ENCODE measurements around the gene RNLS. TPM values are rescaled to one million over a fixed set of nuclear protein-coding genes. Genes with fewer than 3 reads are reported as not detected.

The RNLS gene
- total RNA-seq, 1 donor from 2014 or later, result 0.19 TPM

DNA sequence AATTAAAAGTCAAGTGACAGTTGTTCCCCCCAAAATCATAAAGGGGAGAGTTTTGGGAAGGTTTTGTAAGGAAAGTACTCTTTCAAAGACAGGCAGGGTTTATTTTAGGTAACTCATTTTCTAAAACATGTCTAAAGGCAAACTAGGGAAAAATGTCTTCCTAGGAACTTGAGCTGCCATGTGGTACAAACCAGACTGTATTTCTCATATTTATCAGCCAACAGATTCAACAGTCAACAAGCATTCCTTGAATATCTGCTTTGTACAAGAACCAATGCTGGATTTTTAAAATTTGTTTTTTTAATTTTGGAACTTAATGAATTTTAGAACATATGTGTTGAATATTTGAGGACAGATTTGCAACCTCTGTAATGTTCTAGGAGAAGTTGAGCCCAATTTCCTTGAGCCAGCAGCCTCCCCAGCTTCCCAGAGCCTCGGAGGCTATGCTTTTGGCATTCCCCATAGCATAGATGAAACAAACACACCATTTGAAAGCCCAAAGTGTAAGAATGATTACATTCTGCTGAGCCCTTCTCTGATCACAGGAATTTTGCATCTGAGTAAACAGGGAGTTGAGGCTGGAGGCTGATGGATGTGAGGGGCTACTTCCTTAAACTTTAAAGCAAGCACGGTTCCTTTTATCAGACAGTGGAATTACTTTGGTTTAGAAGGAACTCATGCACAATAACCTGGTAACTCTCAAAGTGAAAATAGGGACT, 345.1 kb downstream of the RNLS start:
- DNase-seq (ENCODE audit: low read depth), result no peak

DNA sequence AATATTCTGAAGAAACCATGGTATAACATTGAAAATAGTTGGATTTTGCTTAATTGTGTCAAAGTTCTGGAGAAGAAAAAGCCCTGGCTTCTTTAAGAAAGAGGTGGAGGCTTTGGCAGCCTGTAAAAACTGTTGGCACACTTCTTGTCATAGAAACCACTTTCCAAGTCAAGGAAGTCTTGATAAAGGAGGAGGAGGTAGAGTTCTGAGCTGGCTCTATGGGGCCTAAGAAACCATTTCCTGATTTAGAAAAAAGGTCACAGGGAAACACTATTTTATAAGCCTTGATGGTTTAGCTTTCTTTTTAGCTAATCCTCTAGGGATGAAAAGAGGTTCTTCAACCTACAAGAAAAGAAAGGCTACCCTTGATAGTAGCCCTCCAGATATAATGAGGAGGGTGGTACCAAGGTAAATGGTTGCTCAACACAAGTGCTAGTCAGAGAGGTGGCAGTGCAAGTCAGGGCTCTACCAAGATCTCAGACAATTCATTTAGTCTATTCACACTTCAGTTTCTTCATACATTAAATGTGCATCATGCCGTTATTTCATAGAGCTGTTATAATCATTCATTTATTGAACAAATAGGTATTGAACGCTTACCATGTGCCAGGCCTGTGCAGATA, 346.9 kb downstream of the RNLS start:
- no peak for DNase-seq (ENCODE audit: low read depth)

GRCh38 chr10:88234297-88234696, 348.8 kb downstream of the RNLS start:
- DNase-seq (ENCODE audit: low read depth), result no peak

GRCh38 chr10:88233870-88234269, 349.2 kb downstream of the RNLS start:
- no peak for DNase-seq (ENCODE audit: low read depth)

GRCh38 chr10:88232983-88233543, 350.1 kb downstream of the RNLS start:
- DNase-seq (ENCODE audit: low read depth), result no peak

GRCh38 chr10:88232029-88232895, 350.9 kb downstream of the RNLS start:
- DNase-seq (ENCODE audit: low read depth), result no peak

- no peak for DNase-seq (ENCODE audit: low read depth)
Measured at GRCh38 chr10:88230251-88230650, 352.9 kb downstream of the RNLS start.

- DNase-seq (ENCODE audit: low read depth), result no peak
Measured at GRCh38 chr10:88228130-88228529, 355.0 kb downstream of the RNLS start.

GRCh38 chr10:88227342-88228018, 355.6 kb downstream of the RNLS start:
- DNase-seq (ENCODE audit: low read depth), result no peak

- no peak for DNase-seq (ENCODE audit: low read depth)
Measured at GRCh38 chr10:88226891-88227290, 356.2 kb downstream of the RNLS start.

GRCh38 chr10:88226071-88226659, 357.0 kb downstream of the RNLS start:
- DNase-seq (ENCODE audit: low read depth), result no peak

Other genes starting within 250 kb of the RNLS start
- gene LIPJ, start 3.4 kb upstream of the RNLS start, total RNA-seq, result not detected in 2 replicates
- gene LIPF, start 81.1 kb upstream of the RNLS start, total RNA-seq, result 1.7 and 2.4 TPM in 2 replicates
- gene LIPK, start 122.9 kb upstream of the RNLS start, total RNA-seq, result not detected in 2 replicates
- gene LIPN, start 176.7 kb upstream of the RNLS start, total RNA-seq, result not detected in 2 replicates
- gene LIPM, start 219.4 kb upstream of the RNLS start, total RNA-seq, result not detected in 2 replicates

Data from myocyte (in vitro differentiated cells).